ENCODE results near the gene TBC1D3I.
"Not testable (repeated sequence)": the region's sequence is repeated elsewhere in the genome, so short reads cannot be mapped to it uniquely, and the experiment has no call there.

GRCh38 chr17:36207383-36207782 lies 57.0 kb downstream of the TBC1D3I start:
- not testable (repeated sequence) for TF ChIP-seq CTCF (conservative IDR thresholded peaks at IDR 0.05; ENCODE audit: low read depth in 2 of 2); POLR2AphosphoS5 (IDR thresholded peaks at IDR 0.05; ENCODE audit: low read depth); REST (IDR thresholded peaks at IDR 0.05; ENCODE audit: unreplicated experiment); CREB1 (CRISPR knock-in tag; IDR thresholded peaks at IDR 0.05; ENCODE audit: low read depth); EZH2phosphoT487 (IDR thresholded peaks at IDR 0.05; ENCODE audit: unreplicated experiment); EZH2 (IDR thresholded peaks at IDR 0.05; ENCODE audit: low read depth, unreplicated experiment); STAT1 (IDR thresholded peaks at IDR 0.05; ENCODE audit: unreplicated experiment); NANOG (IDR thresholded peaks at IDR 0.05; ENCODE audit: borderline replicate concordance); JUNB (IDR thresholded peaks at IDR 0.05; ENCODE audit: unreplicated experiment); ETS1 (IDR thresholded peaks at IDR 0.05); ZNF331 (CRISPR knock-in tag; IDR thresholded peaks at IDR 0.05; ENCODE audit: low read depth); ZNF114 (CRISPR knock-in tag; IDR thresholded peaks at IDR 0.05)
